RPMI8226 (cell line): ENCODE data around the gene WWOX.
A peak's percentile ranks its signal among the peaks of the same experiment; 100 is the strongest.

Experiments used
- DNase-seq: peaks from one replicate; pipeline ENCODE4 v3.0.0-alpha.2; 2015

WWOX gene

GRCh38 chr16:78307824-78308528 is 208.5 kb downstream of the WWOX start:
- DNase-seq = no peak

GRCh38 chr16:78309763-78310162 is 210.3 kb downstream of the WWOX start:
- no peak for DNase-seq

- DNase-seq = no peak
Observed at GRCh38 chr16:78310196-78310595, 210.7 kb downstream of the WWOX start.

GRCh38 chr16:78310990-78311561 is 211.6 kb downstream of the WWOX start:
- no peak for DNase-seq

- DNase-seq = no peak
Observed at GRCh38 chr16:78311831-78312230, 212.4 kb downstream of the WWOX start.

- DNase-seq = no peak
Observed at GRCh38 chr16:78317564-78318240, 218.2 kb downstream of the WWOX start.

- no peak for DNase-seq
Observed at GRCh38 chr16:78321620-78322360, 222.3 kb downstream of the WWOX start.

- DNase-seq = no peak
Observed at GRCh38 chr16:78323315-78323714, 223.9 kb downstream of the WWOX start.

GRCh38 chr16:78324649-78325285 is 225.3 kb downstream of the WWOX start:
- DNase-seq = no peak

GRCh38 chr16:78325468-78326352 is 226.3 kb downstream of the WWOX start:
- DNase-seq = no peak

- DNase-seq = no peak
Observed at GRCh38 chr16:78326731-78327130, 227.3 kb downstream of the WWOX start.

- no peak for DNase-seq
Observed at GRCh38 chr16:78331731-78332130, 232.3 kb downstream of the WWOX start.

GRCh38 chr16:78333808-78334207 is 234.4 kb downstream of the WWOX start:
- DNase-seq = no peak

- no peak for DNase-seq
Observed at GRCh38 chr16:78340590-78340989, 241.1 kb downstream of the WWOX start.

- DNase-seq = no peak
Observed at GRCh38 chr16:78348068-78348467, 248.6 kb downstream of the WWOX start.

- no peak for DNase-seq
Observed at GRCh38 chr16:78348886-78349285, 249.4 kb downstream of the WWOX start.

GRCh38 chr16:78352184-78352583 is 252.7 kb downstream of the WWOX start:
- no peak for DNase-seq

- peak; percentile 57 for DNase-seq
Observed at GRCh38 chr16:78353640-78354275, 254.3 kb downstream of the WWOX start.

- no peak for DNase-seq
Observed at GRCh38 chr16:78362524-78363135, 263.2 kb downstream of the WWOX start.

GRCh38 chr16:78363843-78364555 is 264.5 kb downstream of the WWOX start:
- DNase-seq = no peak

- no peak for DNase-seq
Observed at GRCh38 chr16:78364556-78364880, 265.1 kb downstream of the WWOX start.
